GM21515 (cell line): ENCODE data around the gene NDUFAF2.
"Not testable (repeated sequence)": the region's sequence is repeated elsewhere in the genome, so short reads cannot be mapped to it uniquely, and the experiment has no call there.

Experiments used
- ATAC-seq: cut with Tn5 transposase; IDR thresholded peaks from one replicate; pipeline ENCODE4 v1.9.1; 2021; ENCODE audit not compliant: unreplicated experiment

Gene NDUFAF2

DNA sequence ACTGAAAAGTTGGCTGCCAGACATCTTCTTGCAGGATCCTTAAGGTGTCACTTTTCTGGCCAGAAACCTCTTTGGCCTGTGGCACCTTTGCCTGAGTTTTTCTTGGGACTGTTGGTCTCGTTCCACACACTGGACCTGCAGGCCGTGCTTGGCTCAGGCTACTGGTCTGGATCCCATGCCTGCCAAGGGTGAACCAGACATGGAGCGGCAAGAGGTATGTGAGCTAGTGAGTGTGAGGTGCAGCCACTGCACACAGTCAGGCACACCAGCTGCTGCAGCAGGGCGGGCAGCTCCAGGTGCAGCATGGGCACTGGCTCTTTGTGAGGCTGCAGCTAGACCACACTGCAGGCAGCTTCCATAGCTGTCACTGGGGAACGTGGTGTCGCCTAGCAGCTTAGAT is 47.9 kb downstream of the NDUFAF2 start:
- no peak for ATAC-seq

- no peak for ATAC-seq
These were observed 48.4 kb downstream of the NDUFAF2 start for GRCh38 chr5:60993425-60993824.

GRCh38 chr5:60993875-60994571 is 49.0 kb downstream of the NDUFAF2 start:
- no peak for ATAC-seq

DNA sequence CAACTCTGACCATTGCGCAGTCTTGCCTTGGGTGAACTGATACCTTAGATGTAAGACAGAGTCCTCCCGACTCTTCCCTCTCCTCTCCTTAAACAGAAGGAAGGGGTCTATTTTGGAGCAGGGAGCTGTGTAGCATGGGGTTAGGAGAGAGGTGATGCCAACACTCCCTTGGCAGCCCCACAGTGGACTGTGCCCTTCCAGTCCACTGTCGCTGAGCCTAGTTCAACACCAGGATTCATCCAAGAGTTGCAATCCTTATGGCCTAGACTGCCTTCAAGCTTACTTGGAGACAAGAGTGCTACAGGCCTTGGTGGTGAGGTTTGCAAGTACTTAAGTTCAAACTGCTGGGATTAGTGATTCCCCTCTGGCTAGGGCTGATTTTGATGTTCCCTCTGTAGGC is 51.4 kb downstream of the NDUFAF2 start:
- ATAC-seq, result no peak

GRCh38 chr5:60997721-60998120 is 52.7 kb downstream of the NDUFAF2 start:
- ATAC-seq, result no peak

DNA sequence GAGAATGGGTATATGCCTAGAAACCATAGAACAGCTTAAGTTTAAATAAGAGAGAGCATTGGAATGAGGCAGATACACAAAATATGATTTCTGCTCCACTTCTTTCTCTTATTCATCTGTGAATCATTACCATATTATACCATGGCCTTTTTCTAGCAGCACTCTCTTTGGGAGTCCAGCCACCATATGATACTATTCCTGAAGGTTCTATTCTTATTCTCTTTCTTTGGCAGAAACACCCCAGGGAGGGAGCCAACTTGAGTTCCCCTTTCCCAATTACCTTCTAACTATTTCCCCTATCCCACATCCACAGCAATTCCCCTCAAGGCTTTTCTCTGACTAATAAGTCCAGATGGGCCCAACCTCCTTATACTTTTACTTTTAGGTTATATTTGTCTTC is 55.9 kb downstream of the NDUFAF2 start:
- ATAC-seq, result no peak

DNA sequence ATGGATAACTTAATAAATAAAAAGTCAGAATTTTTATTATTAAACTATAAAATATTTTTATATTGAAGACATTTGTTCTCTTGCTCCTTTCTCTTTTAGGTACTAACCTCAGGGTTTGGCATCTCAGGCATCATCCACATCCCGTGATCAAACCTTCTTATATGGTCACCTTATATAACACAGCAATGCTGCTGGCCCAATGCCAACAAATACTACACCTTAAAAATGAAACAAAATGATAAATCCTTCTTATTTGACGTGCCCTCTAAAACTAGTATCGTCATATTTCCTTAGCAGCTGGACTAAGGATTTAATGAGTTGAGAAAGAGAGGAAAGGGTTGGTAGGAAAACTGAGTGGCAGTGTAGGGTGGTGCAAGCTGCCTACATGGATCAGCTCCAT is 56.6 kb downstream of the NDUFAF2 start:
- no peak for ATAC-seq

- ATAC-seq, result no peak
These were observed 57.8 kb downstream of the NDUFAF2 start for GRCh38 chr5:61002611-61003355.

- no peak for ATAC-seq
These were observed 59.4 kb downstream of the NDUFAF2 start for GRCh38 chr5:61004448-61004847.

GRCh38 chr5:61009907-61010306 is 64.9 kb downstream of the NDUFAF2 start:
- ATAC-seq, result no peak

DNA sequence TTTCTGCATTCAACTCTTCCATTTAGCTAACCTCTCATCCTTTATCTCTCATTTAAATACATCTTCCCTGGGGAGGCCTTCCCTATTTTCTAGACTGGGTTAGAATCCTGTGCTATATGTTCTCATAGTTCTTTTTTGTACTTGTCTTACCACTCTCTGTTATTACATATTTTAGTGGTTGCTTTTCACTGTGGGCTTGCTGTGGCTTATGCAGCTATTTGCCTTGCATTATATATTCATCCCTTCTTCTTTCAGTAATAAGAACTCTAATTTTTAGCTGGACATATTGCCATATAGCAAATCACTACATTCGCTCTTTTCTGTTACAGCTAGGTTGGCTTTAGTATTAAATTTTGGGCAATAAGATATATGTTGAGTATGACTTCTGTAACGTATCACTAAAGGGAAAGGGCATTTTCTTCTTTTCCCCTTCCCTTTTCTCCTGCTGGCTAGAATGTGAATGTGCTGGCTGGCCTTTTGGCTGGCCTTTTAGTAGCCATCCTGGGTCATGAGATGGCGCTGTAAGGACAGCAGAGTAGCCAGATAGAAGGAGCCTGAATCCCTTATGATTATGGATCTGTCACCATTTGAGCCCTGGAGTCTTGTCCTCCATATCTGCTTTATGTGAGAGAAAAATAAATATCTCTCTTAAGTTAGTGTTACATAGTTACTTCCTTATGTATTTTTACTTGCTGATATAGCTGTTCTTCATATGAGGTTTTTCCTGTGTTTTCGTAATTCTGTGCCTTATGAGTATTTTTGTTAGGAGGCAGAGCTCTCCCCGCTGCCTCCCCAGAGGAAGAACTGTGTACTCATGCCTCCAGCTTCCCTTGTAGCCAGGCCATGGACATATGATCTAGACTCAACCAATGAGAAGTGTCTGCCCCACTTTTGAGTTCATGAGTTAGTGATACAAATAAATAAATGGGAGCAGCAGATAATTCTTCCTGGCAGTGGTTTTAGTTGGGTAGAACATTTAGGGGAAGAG is 65.8 kb downstream of the NDUFAF2 start:
- ATAC-seq, result no peak

DNA sequence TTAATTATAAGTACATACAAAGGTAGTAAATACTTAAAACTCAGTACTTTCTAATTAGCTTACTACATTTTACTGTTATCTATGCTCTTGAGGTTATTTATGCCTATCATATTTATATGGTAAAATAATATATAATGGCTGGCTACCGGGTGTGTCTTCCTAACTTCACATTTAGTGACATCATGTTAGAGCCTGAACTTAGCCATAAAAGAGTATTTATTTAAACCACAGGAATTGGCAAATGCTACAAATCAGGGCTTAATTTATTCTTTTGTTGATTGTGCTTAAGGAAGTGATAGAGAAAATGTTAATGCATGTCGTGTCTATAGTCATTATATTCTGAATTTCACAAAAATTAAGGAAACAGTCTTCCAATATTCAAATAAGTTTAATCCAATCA is 73.1 kb downstream of the NDUFAF2 start:
- ATAC-seq, result no peak

DNA sequence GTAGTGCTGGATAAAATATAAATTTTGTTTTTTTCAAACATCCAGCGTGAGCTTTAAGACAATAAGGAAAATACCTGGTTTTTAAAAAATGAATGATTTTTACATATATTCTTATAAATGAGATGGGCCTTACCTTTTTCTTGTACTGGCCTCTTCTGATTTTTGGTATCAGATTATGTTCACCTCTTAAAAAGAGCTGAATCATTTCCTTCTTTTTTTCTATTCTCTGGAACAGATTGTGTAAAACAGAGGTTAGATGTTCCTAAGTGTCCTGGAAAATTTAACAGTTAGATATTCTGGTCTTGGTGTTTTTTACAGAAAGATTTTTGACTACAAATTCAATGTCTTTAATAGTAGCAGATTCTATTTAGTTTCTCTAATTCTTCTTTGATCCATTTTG is 74.6 kb downstream of the NDUFAF2 start:
- no peak for ATAC-seq

- no peak for ATAC-seq
These were observed 75.4 kb downstream of the NDUFAF2 start for GRCh38 chr5:61020415-61020814.

DNA sequence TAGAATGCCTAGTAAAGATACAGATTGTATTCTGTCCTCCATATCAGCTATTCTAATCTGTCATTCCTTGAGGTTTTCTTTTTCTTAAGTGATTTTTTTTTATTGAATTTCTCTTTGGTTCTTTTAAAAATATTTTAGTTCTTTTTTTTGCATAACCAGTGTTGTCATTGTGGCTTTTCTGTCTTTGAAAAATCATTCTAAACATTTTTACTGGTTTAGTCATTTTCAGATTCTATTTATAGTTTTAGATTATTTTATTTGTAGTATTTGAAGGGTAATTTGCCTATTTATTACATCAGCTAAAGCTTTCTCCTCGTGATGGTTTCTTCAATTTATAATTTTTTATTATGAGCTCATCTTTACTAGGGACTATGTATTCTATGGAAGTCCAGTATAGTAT is 78.1 kb downstream of the NDUFAF2 start:
- no peak for ATAC-seq

- no peak for ATAC-seq
These were observed 81.0 kb downstream of the NDUFAF2 start for GRCh38 chr5:61026004-61026403.

GRCh38 chr5:61028382-61028781 is 83.4 kb downstream of the NDUFAF2 start:
- no peak for ATAC-seq

GRCh38 chr5:61029456-61030162 is 84.6 kb downstream of the NDUFAF2 start:
- ATAC-seq, result no peak

GRCh38 chr5:61030163-61030482 is 85.1 kb downstream of the NDUFAF2 start:
- no peak for ATAC-seq

GRCh38 chr5:61031301-61031700 is 86.3 kb downstream of the NDUFAF2 start:
- not testable (repeated sequence) for ATAC-seq

DNA sequence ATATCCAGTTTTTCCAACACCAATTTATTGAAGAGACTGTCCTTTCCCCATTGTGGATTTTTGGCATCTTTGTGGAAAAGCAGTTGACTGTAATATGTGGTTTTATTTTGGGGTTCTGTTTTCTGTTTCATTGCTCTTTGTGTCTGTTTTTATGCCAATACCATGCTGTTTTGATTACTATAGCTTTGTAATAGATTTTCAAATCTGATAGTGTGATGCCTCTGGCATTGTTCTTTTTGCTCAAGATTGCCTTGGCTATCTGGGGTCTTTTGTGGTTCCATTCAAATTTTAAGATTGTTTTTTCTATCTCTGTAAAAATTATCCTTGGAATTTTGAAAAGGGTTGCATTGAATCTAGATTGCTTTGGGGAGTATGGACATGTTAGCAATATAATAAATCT is 99.5 kb downstream of the NDUFAF2 start:
- ATAC-seq, result no peak
